Measurements from ENCODE around the gene FARS2.

The FARS2 gene

GRCh38 chr6:5326022-5326641 is 64.8 kb downstream of the FARS2 start:
- ATAC-seq, result no peak

- ATAC-seq, result no peak
These were observed 67.5 kb downstream of the FARS2 start for GRCh38 chr6:5328800-5329199.

GRCh38 chr6:5331845-5332442 is 70.6 kb downstream of the FARS2 start:
- no peak for ATAC-seq

GRCh38 chr6:5333658-5334057 is 72.3 kb downstream of the FARS2 start:
- ATAC-seq, result no peak

GRCh38 chr6:5334341-5334740 is 73.0 kb downstream of the FARS2 start:
- ATAC-seq, result no peak

GRCh38 chr6:5335020-5335419 is 73.7 kb downstream of the FARS2 start:
- ATAC-seq, result peak in 1 of 2 donors; percentile 28

- no peak for ATAC-seq
These were observed 76.3 kb downstream of the FARS2 start for GRCh38 chr6:5337573-5337972.

GRCh38 chr6:5338177-5338960 is 77.1 kb downstream of the FARS2 start:
- no peak for ATAC-seq

- no peak for ATAC-seq
These were observed 78.5 kb downstream of the FARS2 start for GRCh38 chr6:5339786-5340185.

- ATAC-seq, result no peak
These were observed 80.5 kb downstream of the FARS2 start for GRCh38 chr6:5341845-5342244.

- ATAC-seq, result no peak
These were observed 82.7 kb downstream of the FARS2 start for GRCh38 chr6:5343998-5344397.

GRCh38 chr6:5345324-5345723 is 84.0 kb downstream of the FARS2 start:
- no peak for ATAC-seq

GRCh38 chr6:5351552-5352210 is 90.4 kb downstream of the FARS2 start:
- no peak for ATAC-seq

- no peak for ATAC-seq
These were observed 92.7 kb downstream of the FARS2 start for GRCh38 chr6:5353971-5354370.

- ATAC-seq, result no peak
These were observed 96.2 kb downstream of the FARS2 start for GRCh38 chr6:5357486-5357885.

- no peak for ATAC-seq
These were observed 98.1 kb downstream of the FARS2 start for GRCh38 chr6:5359417-5359816.

- ATAC-seq, result no peak
These were observed 100.1 kb downstream of the FARS2 start for GRCh38 chr6:5361396-5361795.

- ATAC-seq, result no peak
These were observed 104.3 kb downstream of the FARS2 start for GRCh38 chr6:5365436-5366195.

GRCh38 chr6:5366941-5367340 is 105.6 kb downstream of the FARS2 start:
- no peak for ATAC-seq

GRCh38 chr6:5367510-5367909 is 106.2 kb downstream of the FARS2 start:
- ATAC-seq, result no peak

GRCh38 chr6:5373430-5373829 is 112.1 kb downstream of the FARS2 start:
- no peak for ATAC-seq

- ATAC-seq, result no peak
These were observed 117.0 kb downstream of the FARS2 start for GRCh38 chr6:5378331-5378730.

All from activated CD4-positive, CD25-positive, alpha-beta regulatory T cell treated with anti-CD3 and anti-CD28 coated beads, Interleukin-2, amount 50 U/mL, for 24 hours (primary cell).